ENCODE measurements around the gene CCDC112.

The CCDC112 gene

GRCh38 chr5:115236599-115236998 lies 59.9 kb downstream of the CCDC112 start:
- Histone ChIP-seq H3K27me3 (ENCODE audit: insufficient read depth, poor library complexity, severe bottlenecking) (no peaks in the 10 kb centered on the region), H3K27ac (replicated peaks) (no peak overlapping the region), H3K4me3 (replicated peaks; ENCODE audit: insufficient read depth, low read length) (no peak overlapping the region)
- TF ChIP-seq GABPA (IDR thresholded peaks at IDR 0.05; ENCODE audit: low read depth) (no peak), CTCF (IDR thresholded peaks at IDR 0.05; ENCODE audit: insufficient read depth, low read length) (no peak), REST (IDR thresholded peaks at IDR 0.05; ENCODE audit: insufficient replicate concordance, low read depth) (no peak), SPI1 (IDR thresholded peaks at IDR 0.05; ENCODE audit: borderline replicate concordance, low read depth) (no peak), POLR2AphosphoS5 (IDR thresholded peaks at IDR 0.05; ENCODE audit: low read depth) (no peak)
- DNase-seq (ENCODE audit: low read depth in 1 of 2, low spot score in 1 of 2) = no peak

GRCh38 chr5:115231598-115231997 lies 64.9 kb downstream of the CCDC112 start:
- H3K27me3 ChIP-seq (ENCODE audit: insufficient read depth, poor library complexity, severe bottlenecking) = no peaks in the 10 kb centered on the region
- H3K27ac ChIP-seq (replicated peaks) = no peak overlapping the region
- H3K4me3 ChIP-seq (replicated peaks; ENCODE audit: insufficient read depth, low read length) = no peak overlapping the region
- TF ChIP-seq CTCF (IDR thresholded peaks at IDR 0.05; ENCODE audit: insufficient read depth, low read length) (no peak), POLR2AphosphoS5 (IDR thresholded peaks at IDR 0.05; ENCODE audit: low read depth) (no peak), GABPA (IDR thresholded peaks at IDR 0.05; ENCODE audit: low read depth) (no peak), REST (IDR thresholded peaks at IDR 0.05; ENCODE audit: insufficient replicate concordance, low read depth) (no peak), SPI1 (IDR thresholded peaks at IDR 0.05; ENCODE audit: borderline replicate concordance, low read depth) (no peak)
- no peak for DNase-seq (ENCODE audit: low read depth in 1 of 2, low spot score in 1 of 2)

GRCh38 chr5:115229606-115230005 lies 66.8 kb downstream of the CCDC112 start:
- no peak overlapping the region for H3K27ac ChIP-seq (replicated peaks)
- DNase-seq (ENCODE audit: low read depth in 1 of 2, low spot score in 1 of 2) = no peak
- no peaks in the 10 kb centered on the region for H3K27me3 ChIP-seq (ENCODE audit: insufficient read depth, poor library complexity, severe bottlenecking)
- no peak for TF ChIP-seq REST (IDR thresholded peaks at IDR 0.05; ENCODE audit: insufficient replicate concordance, low read depth)
- no peak for TF ChIP-seq SPI1 (IDR thresholded peaks at IDR 0.05; ENCODE audit: borderline replicate concordance, low read depth)
- no peak for TF ChIP-seq GABPA (IDR thresholded peaks at IDR 0.05; ENCODE audit: low read depth)
- no peak for TF ChIP-seq CTCF (IDR thresholded peaks at IDR 0.05; ENCODE audit: insufficient read depth, low read length)
- no peak for TF ChIP-seq POLR2AphosphoS5 (IDR thresholded peaks at IDR 0.05; ENCODE audit: low read depth)
- no peak overlapping the region for H3K4me3 ChIP-seq (replicated peaks; ENCODE audit: insufficient read depth, low read length)
